H1 (cell line): Measurements from ENCODE around the gene ATP5MC3. TPM values are rescaled to one million over a fixed set of nuclear protein-coding genes. Genes with fewer than 3 reads are reported as not detected.
"Not testable (repeated sequence)": the region's sequence is repeated elsewhere in the genome, so short reads cannot be mapped to it uniquely, and the experiment has no call there.

Experiments
- CTCF ChIA-PET: fragments of 300-600 bp; sonication (Branson Sonifier 250); formaldehyde crosslinking; loops from one replicate; lab custom pipeline; 2021; ENCODE audit not compliant: partially characterized antibody; lab: Charles Lee
- POLR2A ChIA-PET: fragments of 300-600 bp; sonication (Branson Sonifier 250); formaldehyde crosslinking; loops from one replicate; lab custom pipeline; 2021; ENCODE audit warnings: inconsistent platforms; ENCODE audit not compliant: partially characterized antibody; lab: Charles Lee
- DNase-seq, 2 experiments: peaks; one replicate each; pipeline versions ENCODE4 v3.0.0 to v3.0.0-alpha.2; 2010 to 2022; ENCODE audit warnings: low spot score in 2 of 2, low read depth in 1 of 2, mixed read lengths in 1 of 2
- FAIRE-seq: peaks from 2 replicates; lab custom pipeline; 2011; peaks lifted over from hg19 to GRCh38; lab: Jason Lieb, UNC
- H2AFZ ChIP-seq: 2 replicates; pipeline ENCODE4 v1.8.1; 2012; ENCODE audit warnings: low read length, inconsistent platforms
- H2AK5ac ChIP-seq: 2 replicates; pipeline ENCODE4 v1.6.1; 2013; ENCODE audit warnings: low read depth, low read length
- H2BK120ac ChIP-seq: replicated peaks from 2 replicates; pipeline ENCODE3; 2013; ENCODE audit warnings: low read depth, low read length, inconsistent platforms
- H2BK12ac ChIP-seq: 2 replicates; pipeline ENCODE4 v1.6.1; 2013; ENCODE audit warnings: low read depth, low read length
- H2BK15ac ChIP-seq: 2 replicates; pipeline ENCODE4 v1.6.1; 2013; ENCODE audit warnings: low read length
- H2BK20ac ChIP-seq: 2 replicates; pipeline ENCODE4 v1.6.1; 2013; ENCODE audit warnings: low read length
- H2BK5ac ChIP-seq: 2 replicates; pipeline ENCODE4 v1.6.1; 2013; ENCODE audit warnings: low read depth, low read length
- H3K14ac ChIP-seq: 2 replicates; pipeline ENCODE4 v1.6.1; 2013; ENCODE audit warnings: inconsistent platforms; ENCODE audit not compliant: insufficient read length
- H3K18ac ChIP-seq: 2 replicates; pipeline ENCODE4 v1.6.1; 2013; ENCODE audit warnings: low read length; ENCODE audit errors: extremely low read depth
- H3K23ac ChIP-seq: 2 replicates; pipeline ENCODE4 v1.6.1; 2013; ENCODE audit warnings: inconsistent platforms; ENCODE audit not compliant: insufficient read length
- H3K23me2 ChIP-seq: 2 replicates; pipeline ENCODE4 v1.6.1; 2013; ENCODE audit warnings: low read depth, low read length
- H3K27ac ChIP-seq: 2 replicates; pipeline ENCODE4 v1.6.1; 2011; ENCODE audit warnings: low read depth, low read length, inconsistent platforms
- H3K27me3 ChIP-seq, 4 experiments: replicated peaks in 1 of 4; 1 replicate in 1 of 4; 2 replicates in 3 of 4; pipeline versions ENCODE4 v1.6.1 to v1.8.1; 2011 to 2013; ENCODE audit warnings: low read length in 3 of 4, mild to moderate bottlenecking in 3 of 4, inconsistent platforms in 2 of 4, mixed read lengths in 2 of 4, moderate library complexity in 1 of 4; ENCODE audit not compliant: control insufficient read depth in 3 of 4, insufficient read depth in 3 of 4; ENCODE audit errors: extremely low read depth in 1 of 4
- H3K36me3 ChIP-seq, 4 experiments: 2 replicates each; pipeline versions ENCODE4 v1.6.1 to v1.8.1; 2011 to 2013; ENCODE audit warnings: mild to moderate bottlenecking in 4 of 4, low read length in 3 of 4, moderate library complexity in 2 of 4, control low read depth in 1 of 4, inconsistent platforms in 1 of 4; ENCODE audit not compliant: insufficient read depth in 4 of 4, control insufficient read depth in 2 of 4
- H3K4ac ChIP-seq: replicated peaks from 2 replicates; pipeline ENCODE3; 2013; ENCODE audit warnings: low read length, low read depth, mixed read lengths, inconsistent platforms; ENCODE audit not compliant: insufficient read length
- H3K4me1 ChIP-seq, 4 experiments: replicated peaks in 1 of 4; 1 replicate in 1 of 4; 2 replicates in 3 of 4; pipeline versions ENCODE4 v1.6.1 to v1.8.1; 2011 to 2013; ENCODE audit warnings: low read length in 3 of 4, inconsistent platforms in 2 of 4, mixed read lengths in 1 of 4; ENCODE audit not compliant: insufficient read depth in 4 of 4, control insufficient read depth in 3 of 4
- H3K4me2 ChIP-seq, 2 experiments: 2 replicates each; pipeline versions ENCODE4 v1.6.1 to v1.8.1; 2011 to 2013; ENCODE audit warnings: low read depth in 2 of 2, low read length in 2 of 2, control low read depth in 1 of 2, inconsistent platforms in 1 of 2, mild to moderate bottlenecking in 1 of 2; ENCODE audit not compliant: insufficient read depth in 1 of 2
- H3K4me3 ChIP-seq, 4 experiments: fragments of 200-600, 300-600 bp in 1 of 4; sonication (generic), shearing (Covaris generic), sonication (Bioruptor Twin) in 1 of 4; 2 replicates each; pipeline versions ENCODE4 v1.5.1 to v1.8.1; 2011 to 2016; ENCODE audit warnings: low read length in 4 of 4, low read depth in 3 of 4, control low read depth in 2 of 4, inconsistent platforms in 2 of 4, mild to moderate bottlenecking in 2 of 4, mixed read lengths in 1 of 4, moderate library complexity in 1 of 4; ENCODE audit not compliant: insufficient read depth in 2 of 4; ENCODE audit errors: extremely low read depth in 1 of 4
- H3K56ac ChIP-seq: replicated peaks from 2 replicates; pipeline ENCODE3; 2013; ENCODE audit warnings: low read depth, mild to moderate bottlenecking, mixed read lengths, low read length, inconsistent platforms; ENCODE audit not compliant: insufficient read length
- H3K79me1 ChIP-seq: 2 replicates; pipeline ENCODE4 v1.6.1; 2013; ENCODE audit warnings: low read depth, low read length, control low read depth
- H3K79me2 ChIP-seq, 2 experiments: 2 replicates each; pipeline versions ENCODE4 v1.6.1 to v1.8.1; 2012 to 2013; ENCODE audit warnings: low read length in 2 of 2, mild to moderate bottlenecking in 2 of 2, inconsistent platforms in 1 of 2; ENCODE audit not compliant: insufficient read depth in 2 of 2, control insufficient read depth in 1 of 2
- H3K9ac ChIP-seq, 4 experiments: replicated peaks in 1 of 4; 1 replicate in 1 of 4; 2 replicates in 3 of 4; pipeline versions ENCODE4 v1.6.1 to v1.8.1; 2011 to 2013; ENCODE audit warnings: low read depth in 3 of 4, low read length in 3 of 4, control low read depth in 2 of 4, mild to moderate bottlenecking in 2 of 4, moderate library complexity in 2 of 4, inconsistent platforms in 1 of 4; ENCODE audit errors: extremely low read depth in 1 of 4
- H3K9me3 ChIP-seq, 2 experiments: 2 replicates each; pipeline versions ENCODE4 v1.6.1 to v1.8.1; 2012 to 2013; ENCODE audit warnings: mild to moderate bottlenecking in 2 of 2, moderate library complexity in 2 of 2, control low read depth in 1 of 2, inconsistent platforms in 1 of 2, low read depth in 1 of 2, low read length in 1 of 2, mixed read lengths in 1 of 2; ENCODE audit not compliant: insufficient read depth in 2 of 2
- H4K20me1 ChIP-seq, 2 experiments: replicated peaks in 1 of 2; 2 replicates each; pipeline versions ENCODE3 to v1.8.1; 2011 to 2013; ENCODE audit warnings: inconsistent platforms in 2 of 2, low read length in 2 of 2, mild to moderate bottlenecking in 1 of 2; ENCODE audit not compliant: insufficient read depth in 2 of 2, control insufficient read depth in 1 of 2
- H4K5ac ChIP-seq: 2 replicates; pipeline ENCODE4 v1.6.1; 2013; ENCODE audit warnings: low read length, low read depth, mixed read lengths, inconsistent platforms; ENCODE audit not compliant: insufficient read length
- H4K8ac ChIP-seq: 2 replicates; pipeline ENCODE4 v1.8.0; 2013; ENCODE audit warnings: mild to moderate bottlenecking, moderate library complexity, low read length, inconsistent platforms; ENCODE audit not compliant: insufficient read depth; ENCODE audit errors: extremely low read depth
- H4K91ac ChIP-seq: replicated peaks from 2 replicates; pipeline ENCODE3; 2013; ENCODE audit warnings: low read length, mixed read lengths, inconsistent platforms; ENCODE audit not compliant: insufficient read length
- WGBS, 2 experiments: shearing (Covaris generic) in 1 of 2; methylation state at CpG; one replicate each; pipeline versions ENCODE4 v1.1.6 to v1.1.7; 2013 to 2015; ENCODE audit warnings: low lambda C conversion rate in 2 of 2, mixed read lengths in 2 of 2, inconsistent platforms in 1 of 2, low coverage in 1 of 2, missing lambda C conversion rate in 1 of 2; ENCODE audit not compliant: insufficient replicate concordance in 2 of 2, insufficient coverage in 1 of 2, insufficient read length in 1 of 2; ENCODE audit errors: extremely low coverage in 1 of 2, missing lambda C conversion rate in 1 of 2; 5-methylcytosine and 5-hydroxymethylcytosine counted together
- polyA plus RNA-seq, 7 experiments: library from polyadenylated mRNA; depleted of rRNA in 3 of 7; stranded (reverse) in 5 of 7; unstranded in 2 of 7; fragments of >200 nt in 5 of 7; fragments of 200-250 nt in 2 of 7; gene quantifications; 1 replicate in 5 of 7; 2 replicates in 1 of 7; 4 replicates in 1 of 7; pipeline versions ENCODE4 v1.2.1 to v1.2.3, GENCODE V29; 2011 to 2013; ENCODE audit warnings: missing spikeins in 2 of 7, mixed read lengths in 2 of 7
- total RNA-seq: library from RNA; stranded (reverse); fragmentation: NEBNext Ultra II Directional; extraction: Animal tissue kit (Norgen Biotek cat#: 25700); gene quantifications from 2 replicates; pipeline ENCODE4 v1.2.1, GENCODE V29; 2021

ATP5MC3 gene
- total and polyA plus RNA-seq, 2 of the 8 experiments (the other 6 are each of a cell fraction or from before 2014, with no cell fraction given): 320 to 856 TPM

- CTCF ChIA-PET: interaction anchor here (0.9 kb wide), 1 partner anchor 25 kb away, joined by 3 read pairs; no protein-coding TSS in a partner anchor
- H3K36me3 ChIP-seq, H3K4me3 ChIP-seq, H3K27ac ChIP-seq, H4K5ac ChIP-seq, H3K79me2 ChIP-seq, H3K4ac ChIP-seq, H4K20me1 ChIP-seq, DNase-seq, POLR2A ChIA-PET, H3K56ac ChIP-seq, H3K79me1 ChIP-seq, H3K14ac ChIP-seq, H2AFZ ChIP-seq, H3K9me3 ChIP-seq, H3K18ac ChIP-seq, H2BK20ac ChIP-seq, H3K4me2 ChIP-seq, H4K91ac ChIP-seq, H2BK12ac ChIP-seq, H2BK5ac ChIP-seq, H2BK120ac ChIP-seq, H3K23ac ChIP-seq, H2BK15ac ChIP-seq, H4K8ac ChIP-seq, H2AK5ac ChIP-seq, H3K9ac ChIP-seq, H3K23me2 ChIP-seq, FAIRE-seq, H3K4me1 ChIP-seq, H3K27me3 ChIP-seq: not testable (repeated sequence)
- WGBS, 2 experiments: 60% methylated on average over 4 of the region's 4 CpGs; no CpG with 5 or more reads in 1 of the 2 experiments
Observed at GRCh38 chr2:175228601-175229000, 47.1 kb upstream of the ATP5MC3 start.
